HG03159 (cell line): Measurements from ENCODE around the gene YPEL3.

Experiments
- ATAC-seq: cut with Tn5 transposase; IDR thresholded peaks from one replicate; pipeline ENCODE4 v1.9.1; 2021; ENCODE audit warnings: mild to moderate bottlenecking, moderate library complexity; ENCODE audit not compliant: unreplicated experiment

The YPEL3 gene

GRCh38 chr16:30091474-30092372 lies 4.3 kb downstream of the YPEL3 start, which contains the start of gene TBX6:
TBX6 (minus strand) TSS chr16:30091924; CDS start chr16:30091193, 731 bp downstream.
- peak; percentile 61 for ATAC-seq

DNA sequence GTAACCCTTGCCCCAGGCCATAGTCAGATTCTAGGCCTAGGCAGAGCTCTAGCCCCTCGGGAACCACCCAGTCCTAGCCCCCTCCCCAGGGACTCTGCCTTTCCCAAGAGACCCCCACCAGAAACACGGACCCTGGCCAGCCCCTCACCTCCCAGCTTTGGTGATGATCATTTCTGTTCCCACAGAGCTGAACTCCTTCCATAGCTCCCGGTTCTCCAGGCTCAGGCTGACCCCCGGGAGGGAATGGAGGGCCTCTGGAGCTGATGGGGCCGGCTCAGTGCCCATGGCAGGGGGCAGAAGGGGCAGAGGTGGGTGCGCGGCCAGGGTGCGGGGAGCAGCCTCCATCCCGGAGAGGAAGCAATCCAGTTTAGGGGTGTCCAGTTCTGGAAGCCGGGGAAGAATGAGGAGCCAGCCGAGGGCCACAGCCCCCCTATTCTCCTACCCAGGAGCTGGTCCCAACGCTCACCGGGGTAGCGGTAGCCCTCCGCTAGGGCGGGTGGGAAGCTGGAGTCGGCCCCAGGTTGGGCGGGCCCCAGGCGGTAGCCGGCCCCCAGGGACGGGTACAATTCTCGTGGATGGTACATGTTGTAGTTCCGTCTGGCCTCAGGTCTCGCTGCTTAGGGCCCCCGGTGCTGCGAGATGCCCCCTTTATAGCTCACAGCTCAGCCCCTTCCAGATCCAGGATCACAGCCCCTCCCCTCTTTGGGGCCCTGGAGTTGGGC lies 5.2 kb downstream of the YPEL3 start:
- no peak for ATAC-seq

DNA sequence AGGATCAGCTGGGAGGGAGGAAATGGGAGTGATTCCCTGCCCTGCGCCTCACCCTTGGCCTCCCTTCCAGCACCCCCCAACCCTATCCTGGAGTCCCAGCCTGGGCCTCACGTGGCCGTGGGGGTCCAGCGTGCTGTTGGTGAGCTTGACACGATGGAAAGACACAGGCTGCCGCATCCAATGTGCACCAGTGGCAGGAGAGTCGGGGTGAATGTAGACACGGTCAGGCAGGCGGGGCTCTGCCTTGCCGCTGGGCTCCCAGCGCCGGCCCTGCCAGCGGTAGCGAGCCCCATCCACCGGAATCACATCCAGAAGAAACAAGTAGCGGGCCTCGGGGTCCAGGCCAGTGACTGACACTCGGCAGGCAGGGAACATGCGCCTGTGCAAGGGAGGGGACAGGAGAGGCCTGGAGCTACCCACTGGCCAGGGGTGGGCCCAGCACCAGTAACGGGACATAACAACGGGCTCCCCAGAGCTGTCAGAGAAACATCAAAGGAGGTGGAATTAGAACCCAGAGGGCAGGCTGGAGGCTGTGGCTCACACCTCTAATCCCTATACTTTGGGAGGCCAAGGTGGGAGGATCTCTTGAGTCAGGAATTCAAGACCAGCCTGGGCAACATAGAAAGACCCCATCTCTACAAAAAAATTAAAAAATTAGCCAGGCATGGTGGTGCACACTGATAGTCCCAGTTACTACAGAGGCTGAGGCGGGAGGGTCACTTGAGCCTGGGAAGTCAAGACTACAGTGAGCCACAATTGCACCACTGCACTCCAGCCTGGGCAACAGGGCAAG lies 7.0 kb downstream of the YPEL3 start:
- no peak for ATAC-seq

GRCh38 chr16:30088237-30088831 lies 7.7 kb downstream of the YPEL3 start:
- no peak for ATAC-seq

DNA sequence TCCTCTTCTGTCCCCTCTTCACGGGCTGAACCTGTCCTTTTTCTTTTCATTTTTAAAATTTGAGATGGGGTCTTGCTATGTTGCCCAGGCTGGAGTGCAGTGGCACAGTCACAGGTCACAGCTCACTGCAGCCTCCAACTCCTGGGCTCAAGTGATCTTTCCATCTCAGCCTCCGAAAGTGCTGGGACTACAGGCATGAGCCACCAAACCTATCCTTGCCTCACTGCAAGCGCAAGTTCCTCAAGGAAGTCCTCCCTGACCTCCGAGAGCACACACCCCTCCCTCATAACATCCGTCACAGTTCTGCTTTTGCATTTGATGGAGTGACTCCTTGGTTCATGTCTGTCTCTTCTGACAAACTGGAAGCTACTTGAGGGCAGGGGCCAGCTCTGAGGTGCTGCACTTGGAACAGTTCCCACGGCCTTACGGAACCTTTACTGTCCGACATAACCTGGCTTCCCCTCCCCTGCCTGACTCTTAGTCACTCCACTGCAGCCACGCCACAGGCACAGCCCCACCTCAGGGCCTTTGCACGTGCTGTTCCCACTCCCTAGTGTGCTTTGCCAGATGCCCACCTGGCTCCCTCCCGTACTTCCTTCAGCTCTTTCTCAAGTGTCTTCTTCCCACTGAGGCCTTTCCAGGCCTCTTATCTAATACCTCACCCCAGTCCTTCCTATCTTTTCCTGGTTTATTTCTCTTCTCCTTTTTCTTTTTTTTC lies 8.7 kb downstream of the YPEL3 start:
- no peak for ATAC-seq

GRCh38 chr16:30086291-30087140 lies 9.5 kb downstream of the YPEL3 start:
- no peak for ATAC-seq

- ATAC-seq = no peak
Measured at GRCh38 chr16:30085820-30086219, 10.2 kb downstream of the YPEL3 start.

- ATAC-seq = no peak
Measured at GRCh38 chr16:30085247-30085646, 10.8 kb downstream of the YPEL3 start.

GRCh38 chr16:30084816-30085159 lies 11.2 kb downstream of the YPEL3 start:
- ATAC-seq = no peak

DNA sequence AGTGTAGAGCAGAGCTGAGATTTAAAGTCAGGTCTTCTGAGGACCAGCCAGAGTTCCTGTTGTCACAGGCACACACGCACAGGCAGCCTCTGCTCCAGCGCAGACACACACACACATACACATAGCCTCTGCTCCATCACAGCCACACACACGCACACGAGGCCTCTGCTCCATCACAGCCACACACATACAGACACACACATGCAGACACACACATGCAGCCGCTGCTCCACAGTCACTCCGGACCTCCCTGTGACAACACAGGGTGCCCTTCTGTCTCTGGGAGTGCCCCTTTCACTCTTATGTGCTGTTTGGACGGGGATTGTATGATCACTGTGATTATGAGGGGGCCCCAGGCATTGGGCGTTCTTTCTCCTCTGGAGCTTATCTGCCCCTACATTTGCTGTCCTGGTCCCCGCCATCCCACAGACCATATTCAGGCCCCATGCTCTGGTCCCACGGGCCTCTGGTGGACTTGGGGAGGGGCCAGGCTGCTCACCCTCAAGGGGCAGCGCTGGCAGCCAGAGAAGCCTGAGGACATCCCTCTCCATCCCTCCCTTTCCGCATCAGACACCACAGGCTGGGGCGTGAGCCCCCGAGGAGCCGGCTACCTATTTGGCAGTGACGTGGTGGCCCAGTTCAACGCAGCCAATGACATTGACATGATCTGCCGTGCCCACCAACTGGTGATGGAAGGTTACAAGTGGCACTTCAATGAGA lies 11.8 kb downstream of the YPEL3 start:
- no peak for ATAC-seq

- ATAC-seq = no peak
Measured at GRCh38 chr16:30083216-30084055, 12.6 kb downstream of the YPEL3 start.

- ATAC-seq = no peak
Measured at GRCh38 chr16:30082545-30083090, 13.4 kb downstream of the YPEL3 start.

GRCh38 chr16:30079480-30079879 lies 16.5 kb downstream of the YPEL3 start:
- ATAC-seq = no peak

- no peak for ATAC-seq
Measured at GRCh38 chr16:30078744-30079143, 17.3 kb downstream of the YPEL3 start.

- ATAC-seq = no peak
Measured at GRCh38 chr16:30077656-30078055, 18.4 kb downstream of the YPEL3 start.

DNA sequence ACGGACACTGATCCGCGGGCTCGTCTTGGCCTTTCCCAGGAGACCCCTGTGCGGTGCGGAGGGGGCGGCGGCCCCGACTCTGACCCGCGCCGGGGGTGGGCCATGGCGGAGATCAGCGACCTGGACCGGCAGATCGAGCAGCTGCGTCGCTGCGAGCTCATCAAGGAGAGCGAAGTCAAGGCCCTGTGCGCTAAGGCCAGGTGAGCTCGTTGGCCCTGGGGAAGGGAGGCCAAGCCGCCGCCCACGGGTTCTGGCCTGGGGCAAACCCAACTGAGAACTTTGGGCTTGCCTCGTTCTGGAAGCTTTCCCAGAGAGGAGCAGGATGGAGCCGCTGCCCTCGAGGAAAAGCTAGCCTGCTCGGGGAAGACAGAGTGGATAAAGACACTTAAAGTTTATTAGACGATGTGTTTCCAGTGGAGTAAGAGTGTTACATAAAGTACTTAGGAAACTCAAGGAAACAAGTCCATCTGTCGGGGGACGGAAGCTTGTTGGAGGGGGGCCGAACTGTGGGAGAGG lies 19.7 kb downstream of the YPEL3 start:
- ATAC-seq = peak; percentile 32
